GM12878 (cell line): Measurements from ENCODE around the gene UST. TPM values are rescaled to one million over a fixed set of nuclear protein-coding genes. Genes with fewer than 3 reads are reported as not detected.

Experiments used
- ATAC-seq: fragments of 200-7000 bp; cut with Tn5 transposase; 3 replicates; pipeline ENCODE4 v1.9.1; 2020; ENCODE audit warnings: mild to moderate bottlenecking, moderate library complexity
- BruUV-seq: library from RNA; stranded (reverse); fragments of 400-500 nt; replicated peaks from 2 replicates; lab custom pipeline; 2021; lab: Mats Ljungman, UMichigan
- CTCF ChIA-PET: fragments of 300-600 bp; sonication (Branson Sonifier 250); formaldehyde crosslinking; extraction: SDS; loops from one replicate; lab custom pipeline; 2021; ENCODE audit warnings: inconsistent platforms; lab: Yijun Ruan, JAX
- POLR2A ChIA-PET: fragments of 350-600 bp; formaldehyde crosslinking; extraction: SDS; loops from one replicate; lab custom pipeline; 2021; ENCODE audit warnings: inconsistent platforms; lab: Charles Lee
- RAD21 ChIA-PET: fragments of 300-600 bp; sonication (Branson Sonifier 250); formaldehyde crosslinking; loops from one replicate; lab custom pipeline; 2023; ENCODE audit warnings: antibody characterized with exemption; ENCODE audit not compliant: unreplicated experiment; lab: Charles Lee
- SMC1A ChIA-PET: fragments of 300-600 bp; sonication (Branson Sonifier 250); formaldehyde crosslinking; loops from one replicate; lab custom pipeline; 2023; ENCODE audit not compliant: unreplicated experiment, uncharacterized antibody; lab: Charles Lee
- DNase-seq: peaks from one replicate; pipeline ENCODE4 v3.0.0-alpha.2; 2011; ENCODE audit warnings: low read depth, low spot score
- FAIRE-seq: peaks from 3 replicates; lab custom pipeline; 2011; peaks lifted over from hg19 to GRCh38; lab: Jason Lieb, UNC
- H2AFZ ChIP-seq: 2 replicates; pipeline ENCODE4 v1.6.0; 2011; ENCODE audit warnings: low read depth, low read length, control low read depth; ENCODE audit not compliant: control insufficient read depth
- H3K27ac ChIP-seq: 2 replicates; pipeline ENCODE4 v1.5.1; 2011; ENCODE audit warnings: control low read depth; ENCODE audit not compliant: control insufficient read depth, insufficient read depth
- H3K27me3 ChIP-seq, 2 experiments: replicated peaks in 1 of 2; 2 replicates each; pipeline versions ENCODE4 v1.6.0 to v1.6.1; 2011; ENCODE audit warnings: low read length in 1 of 2; ENCODE audit not compliant: control insufficient read depth in 2 of 2, insufficient read depth in 2 of 2
- H3K36me3 ChIP-seq, 2 experiments: 2 replicates each; pipeline ENCODE4 v1.5.1; 2011; ENCODE audit warnings: low read length in 1 of 2; ENCODE audit not compliant: control insufficient read depth in 2 of 2, insufficient read depth in 2 of 2
- H3K4me1 ChIP-seq: 2 replicates; pipeline ENCODE4 v1.6.1; 2011; ENCODE audit warnings: mild to moderate bottlenecking, low read length, moderate library complexity, mixed read lengths; ENCODE audit not compliant: control insufficient read depth, insufficient read depth
- H3K4me2 ChIP-seq: 2 replicates; pipeline ENCODE4 v1.6.0; 2011; ENCODE audit warnings: control low read depth; ENCODE audit not compliant: control insufficient read depth, insufficient read depth
- H3K4me3 ChIP-seq: fragments of 200-600 bp; sonication (generic); 2 replicates; pipeline ENCODE4 v1.5.1; 2016
- H3K79me2 ChIP-seq: 2 replicates; pipeline ENCODE4 v1.6.0; 2011; ENCODE audit warnings: low read length; ENCODE audit not compliant: control insufficient read depth, insufficient read depth
- H3K9ac ChIP-seq: 2 replicates; pipeline ENCODE4 v1.8.0; 2011; ENCODE audit warnings: low read length, control low read depth, mixed read lengths; ENCODE audit not compliant: control insufficient read depth, insufficient read depth
- H3K9me3 ChIP-seq: replicated peaks from 3 replicates; pipeline ENCODE4 v1.5.1; 2011; ENCODE audit warnings: mild to moderate bottlenecking, low read length; ENCODE audit not compliant: control insufficient read depth, insufficient read depth
- H4K20me1 ChIP-seq: 2 replicates; pipeline ENCODE4 v1.6.0; 2011; ENCODE audit not compliant: control insufficient read depth, insufficient read depth
- CHD2 ChIP-seq: IDR thresholded peaks from 2 replicates; pipeline ENCODE4 v1.6.1; 2011; ENCODE audit warnings: low read depth, low read length, improper control_type of control experiment, borderline replicate concordance
- ETV6 ChIP-seq, 2 experiments: fragments of 450-650 bp in 1 of 2; IDR thresholded peaks in 1 of 2; conservative IDR thresholded peaks in 1 of 2; 2 replicates each; pipeline ENCODE4 v1.6.1; 2014; ENCODE audit warnings: antibody characterized with exemption in 1 of 2, borderline replicate concordance in 1 of 2, low read depth in 1 of 2, mild to moderate bottlenecking in 1 of 2, moderate library complexity in 1 of 2
- FOXM1 ChIP-seq: IDR thresholded peaks from 2 replicates; pipeline ENCODE4 v1.6.1; 2012; ENCODE audit warnings: low read depth, mild to moderate bottlenecking, inconsistent platforms, low read length, moderate library complexity
- HDAC6 ChIP-seq: fragments of 200-600 bp; sonication (generic); IDR thresholded peaks from one replicate; pipeline ENCODE4 v1.8.0; 2017; ENCODE audit warnings: antibody characterized with exemption; ENCODE audit not compliant: unreplicated experiment
- LARP7 ChIP-seq: fragments of 450-650 bp; IDR thresholded peaks from 2 replicates; pipeline ENCODE4 v1.6.1; 2017; ENCODE audit warnings: mild to moderate bottlenecking
- MTA3 ChIP-seq: IDR thresholded peaks from 2 replicates; pipeline ENCODE4 v1.6.1; 2012; ENCODE audit warnings: low read length, inconsistent platforms, borderline replicate concordance
- NFYB ChIP-seq: IDR thresholded peaks from 2 replicates; pipeline ENCODE4 v1.6.1; 2011; ENCODE audit warnings: low read depth, mild to moderate bottlenecking, low read length, improper control_type of control experiment, moderate library complexity; ENCODE audit not compliant: insufficient read depth
- PAX8 ChIP-seq: fragments of 450-650 bp; IDR thresholded peaks from 2 replicates; pipeline ENCODE4 v1.6.1; 2017; ENCODE audit warnings: mild to moderate bottlenecking, moderate library complexity
- RAD51 ChIP-seq: fragments of 450-650 bp; IDR thresholded peaks from 2 replicates; pipeline ENCODE4 v1.6.1; 2016; ENCODE audit warnings: moderate library complexity, mild to moderate bottlenecking, inconsistent platforms
- SMAD5 ChIP-seq: IDR thresholded peaks from 2 replicates; pipeline ENCODE4 v1.6.1; 2016; ENCODE audit warnings: antibody characterized with exemption, low read depth
- SREBF2 ChIP-seq: IDR thresholded peaks from 2 replicates; pipeline ENCODE4 v1.6.1; 2012; ENCODE audit warnings: mild to moderate bottlenecking, low read length
- STAT3 ChIP-seq: IDR thresholded peaks from 2 replicates; pipeline ENCODE4 v1.6.1; 2011; ENCODE audit warnings: low read depth, low read length, improper control_type of control experiment
- SUPT20H ChIP-seq: IDR thresholded peaks from 2 replicates; pipeline ENCODE4 v1.6.1; 2011; ENCODE audit warnings: low read depth, mild to moderate bottlenecking, low read length, moderate library complexity, borderline replicate concordance; ENCODE audit not compliant: control insufficient read depth
- TARDBP ChIP-seq: IDR thresholded peaks from 2 replicates; pipeline ENCODE4 v1.6.1; 2016; ENCODE audit warnings: borderline replicate concordance
- TCF12 ChIP-seq: IDR thresholded peaks from 2 replicates; pipeline ENCODE4 v1.6.1; 2011; ENCODE audit warnings: low read depth, mild to moderate bottlenecking, low read length
- ZNF207 ChIP-seq: fragments of 450-650 bp; IDR thresholded peaks from 2 replicates; pipeline ENCODE4 v1.6.1; 2014; ENCODE audit warnings: antibody characterized with exemption, mild to moderate bottlenecking, borderline replicate concordance
- ZNF622 ChIP-seq: fragments of 450-650 bp; IDR thresholded peaks from 2 replicates; pipeline ENCODE4 v1.6.1; 2017; ENCODE audit warnings: mild to moderate bottlenecking, inconsistent platforms
- WGBS: methylation state at CpG from one replicate; pipeline ENCODE4 v1.1.6; 2016; ENCODE audit warnings: low lambda C conversion rate; ENCODE audit not compliant: insufficient replicate concordance, insufficient coverage; ENCODE audit errors: missing lambda C conversion rate; 5-methylcytosine and 5-hydroxymethylcytosine counted together
- in situ Hi-C: fragments of 300-500 bp; cut with MboI; formaldehyde crosslinking; loops from 9 replicates; pipeline ENCODE4 v1.14.3; 2018; ENCODE audit warnings: mixed read lengths
- intact Hi-C: fragments of 100-400 bp; cut with micrococcal nuclease; formaldehyde crosslinking; loops from one replicate; pipeline ENCODE4 v1.14.2; 2022; ENCODE audit not compliant: unreplicated experiment
- polyA plus RNA-seq, 11 experiments: library from polyadenylated mRNA; depleted of rRNA in 4 of 11; unstranded in 6 of 11; stranded (reverse) in 5 of 11; fragments of >200 nt; fragmentation: Nextera tagmentation in 4 of 11; fragmentation: Illumina TruSeq in 1 of 11; extraction: Ambion mirVana in 4 of 11; extraction: Trizol in 1 of 11; gene quantifications; 1 replicate in 1 of 11; 2 replicates in 10 of 11; pipeline versions ENCODE4 v1.2.1 to v1.2.3, GENCODE V29; 2011 to 2016; ENCODE audit warnings: inconsistent platforms in 2 of 11, missing spikeins in 2 of 11, low read depth in 1 of 11
- total RNA-seq, 4 experiments: library from RNA; depleted of rRNA in 3 of 4; stranded (reverse); fragments of >200 nt in 3 of 4; fragmentation: Illumina TruSeq in 1 of 4; extraction: Trizol in 1 of 4; gene quantifications; 2 replicates each; pipeline versions ENCODE4 v1.2.1 to v1.2.3, GENCODE V29; 2013 to 2021
- TF ChIP-seq, protein P1 (sequence below): fragments of 450-650 bp; IDR thresholded peaks from 2 replicates; pipeline ENCODE4 v1.6.1; 2018; ENCODE audit warnings: mild to moderate bottlenecking, low read depth, moderate library complexity; ENCODE audit not compliant: partially characterized antibody
- TF ChIP-seq, protein P2 (sequence below): IDR thresholded peaks from 2 replicates; pipeline ENCODE4 v1.6.1; 2012; ENCODE audit warnings: low read length, inconsistent platforms
- TF ChIP-seq, protein P3 (sequence below): IDR thresholded peaks from 2 replicates; pipeline ENCODE4 v1.6.1; 2011; ENCODE audit warnings: low read depth, low read length, improper control_type of control experiment, borderline replicate concordance

The UST gene
- total and polyA plus RNA-seq, 10 of the 15 experiments (the other 5 are each of a cell fraction or from before 2014, with no cell fraction given) = 0.74 to 43.3 (median 2.2) TPM

DNA sequence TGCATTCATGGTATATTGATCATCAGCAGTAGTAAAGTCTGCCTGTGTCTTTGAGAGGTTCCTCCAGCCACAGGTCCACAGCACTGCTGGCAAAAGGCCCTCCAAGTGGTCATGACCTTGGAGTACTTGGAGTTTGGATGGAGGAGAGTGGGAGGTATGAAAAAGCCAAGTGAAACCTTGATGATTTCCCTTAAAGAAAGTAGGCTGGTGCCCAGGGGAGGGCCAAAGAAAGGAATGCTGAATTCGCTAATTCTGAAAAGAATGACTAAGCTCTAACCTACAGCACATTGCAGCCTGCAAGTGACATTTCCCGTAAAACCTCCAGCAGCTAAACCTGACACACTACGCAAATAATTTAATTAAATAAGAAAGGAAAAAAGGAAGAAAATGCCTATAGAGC, 347.3 kb downstream of the UST start:
- no peak for FAIRE-seq
- in situ Hi-C loops (no loop called here), intact Hi-C loops (no loop called here)
- Histone ChIP-seq H2AFZ (no peak overlapping the region), H3K36me3 (no peaks in the 10 kb centered on the region), H3K4me1 (peaks cover 4% of the 10 kb centered on the region; the same call in 1 of the 2 replicates), H3K9ac (no peak overlapping the region), H3K27ac (no peak overlapping the region), H3K4me2 (no peak overlapping the region), H4K20me1 (no peaks in the 10 kb centered on the region), H3K27me3 (no peaks in the 10 kb centered on the region), H3K79me2 (no peaks in the 10 kb centered on the region), H3K9me3 (peaks cover 6% of the 10 kb centered on the region; the same call in 2 of the 3 replicates), H3K4me3 (no peak overlapping the region)
- POLR2A ChIA-PET = interaction anchor here (1.0 to 2.3 kb wide), 3 partner anchors 9 to 70 kb away, joined by 3 to 7 read pairs (median 4); no protein-coding TSS in a partner anchor
- SMC1A ChIA-PET = interaction anchor here (0.8 to 4.5 kb wide), 12 partner anchors 9 to 338 kb away, joined by 3 to 30 read pairs (median 5); no protein-coding TSS in a partner anchor
- no peak for ATAC-seq
- RAD21 ChIA-PET = interaction anchor here (0.5 to 2.2 kb wide), 7 partner anchors 12 to 516 kb away, joined by 3 to 7 read pairs (median 5); no protein-coding TSS in a partner anchor
- no peak for DNase-seq
- no TSS peak for BruUV-seq
- 28% methylated on average over 3 of the region's 3 CpGs for WGBS
- CTCF ChIA-PET = interaction anchor here (0.9 to 6.7 kb wide), 11 partner anchors 9 to 344 kb away, joined by 3 to 42 read pairs (median 4); no protein-coding TSS in a partner anchor
- no peak for TF ChIP-seq NFYB
- TF ChIP-seq, protein P1, sequence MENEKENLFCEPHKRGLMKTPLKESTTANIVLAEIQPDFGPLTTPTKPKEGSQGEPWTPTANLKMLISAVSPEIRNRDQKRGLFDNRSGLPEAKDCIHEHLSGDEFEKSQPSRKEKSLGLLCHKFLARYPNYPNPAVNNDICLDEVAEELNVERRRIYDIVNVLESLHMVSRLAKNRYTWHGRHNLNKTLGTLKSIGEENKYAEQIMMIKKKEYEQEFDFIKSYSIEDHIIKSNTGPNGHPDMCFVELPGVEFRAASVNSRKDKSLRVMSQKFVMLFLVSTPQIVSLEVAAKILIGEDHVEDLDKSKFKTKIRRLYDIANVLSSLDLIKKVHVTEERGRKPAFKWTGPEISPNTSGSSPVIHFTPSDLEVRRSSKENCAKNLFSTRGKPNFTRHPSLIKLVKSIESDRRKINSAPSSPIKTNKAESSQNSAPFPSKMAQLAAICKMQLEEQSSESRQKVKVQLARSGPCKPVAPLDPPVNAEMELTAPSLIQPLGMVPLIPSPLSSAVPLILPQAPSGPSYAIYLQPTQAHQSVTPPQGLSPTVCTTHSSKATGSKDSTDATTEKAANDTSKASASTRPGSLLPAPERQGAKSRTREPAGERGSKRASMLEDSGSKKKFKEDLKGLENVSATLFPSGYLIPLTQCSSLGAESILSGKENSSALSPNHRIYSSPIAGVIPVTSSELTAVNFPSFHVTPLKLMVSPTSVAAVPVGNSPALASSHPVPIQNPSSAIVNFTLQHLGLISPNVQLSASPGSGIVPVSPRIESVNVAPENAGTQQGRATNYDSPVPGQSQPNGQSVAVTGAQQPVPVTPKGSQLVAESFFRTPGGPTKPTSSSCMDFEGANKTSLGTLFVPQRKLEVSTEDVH = no peak
- no peak for TF ChIP-seq ETV6 (conservative IDR thresholded peaks at IDR 0.05 in 1 of 2, IDR thresholded peaks at IDR 0.05 in 1 of 2; ENCODE audit: borderline replicate concordance in 1 of 2, low read depth in 1 of 2)
- no peak for TF ChIP-seq ZNF207
- no peak for TF ChIP-seq TARDBP
- no peak for TF ChIP-seq HDAC6
- TF ChIP-seq LARP7 = no peak
- TF ChIP-seq ZNF622 = no peak
- TF ChIP-seq MTA3 = no peak
- TF ChIP-seq RAD51 = no peak
- no peak for TF ChIP-seq PAX8
- TF ChIP-seq SUPT20H = no peak
- TF ChIP-seq, protein P2, sequence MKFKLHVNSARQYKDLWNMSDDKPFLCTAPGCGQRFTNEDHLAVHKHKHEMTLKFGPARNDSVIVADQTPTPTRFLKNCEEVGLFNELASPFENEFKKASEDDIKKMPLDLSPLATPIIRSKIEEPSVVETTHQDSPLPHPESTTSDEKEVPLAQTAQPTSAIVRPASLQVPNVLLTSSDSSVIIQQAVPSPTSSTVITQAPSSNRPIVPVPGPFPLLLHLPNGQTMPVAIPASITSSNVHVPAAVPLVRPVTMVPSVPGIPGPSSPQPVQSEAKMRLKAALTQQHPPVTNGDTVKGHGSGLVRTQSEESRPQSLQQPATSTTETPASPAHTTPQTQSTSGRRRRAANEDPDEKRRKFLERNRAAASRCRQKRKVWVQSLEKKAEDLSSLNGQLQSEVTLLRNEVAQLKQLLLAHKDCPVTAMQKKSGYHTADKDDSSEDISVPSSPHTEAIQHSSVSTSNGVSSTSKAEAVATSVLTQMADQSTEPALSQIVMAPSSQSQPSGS = no peak
- TF ChIP-seq, protein P3, sequence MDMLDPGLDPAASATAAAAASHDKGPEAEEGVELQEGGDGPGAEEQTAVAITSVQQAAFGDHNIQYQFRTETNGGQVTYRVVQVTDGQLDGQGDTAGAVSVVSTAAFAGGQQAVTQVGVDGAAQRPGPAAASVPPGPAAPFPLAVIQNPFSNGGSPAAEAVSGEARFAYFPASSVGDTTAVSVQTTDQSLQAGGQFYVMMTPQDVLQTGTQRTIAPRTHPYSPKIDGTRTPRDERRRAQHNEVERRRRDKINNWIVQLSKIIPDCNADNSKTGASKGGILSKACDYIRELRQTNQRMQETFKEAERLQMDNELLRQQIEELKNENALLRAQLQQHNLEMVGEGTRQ = no peak
- TF ChIP-seq STAT3 = no peak
- TF ChIP-seq FOXM1 = no peak
- no peak for TF ChIP-seq SREBF2
- TF ChIP-seq CHD2 = no peak
- no peak for TF ChIP-seq SMAD5
- TF ChIP-seq TCF12 = no peak
